ENCODE data around the gene ZFAND3. TPM values are rescaled to one million over a fixed set of nuclear protein-coding genes. Genes with fewer than 3 reads are reported as not detected.

The ZFAND3 gene
- total RNA-seq, 1 experiment from 2014 or later, result 22.2 TPM

DNA sequence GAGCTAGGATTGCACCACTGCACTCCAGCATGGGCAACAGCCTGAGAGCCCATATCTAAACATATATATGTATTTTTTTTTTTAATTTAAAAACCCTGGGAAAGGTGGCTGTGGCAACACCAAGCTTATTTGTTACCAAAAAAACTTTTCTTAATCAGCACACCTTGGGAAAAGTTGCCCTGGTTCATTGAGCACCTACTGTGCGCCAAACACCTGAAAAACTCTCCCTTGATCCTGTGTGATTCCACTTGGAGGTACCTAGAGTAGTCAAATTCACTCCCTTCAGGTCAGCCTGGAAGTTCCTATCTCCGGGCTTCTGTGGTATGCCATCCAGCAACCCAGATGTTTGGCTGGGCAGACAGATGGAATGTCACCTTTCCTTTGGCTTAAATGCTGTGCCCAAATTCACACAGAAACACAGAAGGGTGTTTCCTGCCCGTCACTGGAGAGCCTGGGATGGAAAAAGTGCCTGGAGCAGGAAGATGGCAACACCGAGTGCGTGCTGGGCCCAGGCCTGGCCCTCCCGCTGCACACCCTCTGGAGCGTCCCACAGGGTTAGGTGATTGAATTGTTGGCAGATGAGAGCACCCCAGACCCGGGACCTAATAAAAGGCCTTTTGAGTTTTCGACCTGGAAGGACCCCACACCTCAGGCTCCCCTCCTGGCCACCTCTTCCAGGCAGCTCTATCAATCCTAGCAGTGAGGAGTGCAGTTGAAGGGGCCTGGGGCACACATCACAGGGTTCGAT, 337.5 kb downstream of the ZFAND3 start:
- Histone ChIP-seq H3K4me2 (ENCODE audit: low read length) (no peak overlapping the region), H3K9me3 (ENCODE audit: low read length) (no peaks in the 10 kb centered on the region), H4K20me1 (ENCODE audit: low read length) (no peaks in the 10 kb centered on the region), H3K9me2 (replicated peaks; ENCODE audit: low read length) (no peaks in the 10 kb centered on the region), H3K79me2 (ENCODE audit: low read length) (no peaks in the 10 kb centered on the region), H3K9ac (ENCODE audit: low read length) (no peak overlapping the region), H3K4me3 (ENCODE audit: low read length) (no peak overlapping the region), H2AFZ (ENCODE audit: low read length) (no peak overlapping the region), H3K4me1 (ENCODE audit: insufficient read depth, low read length) (peaks cover 23% of the 10 kb centered on the region), H3K27ac (ENCODE audit: low read length) (no peak overlapping the region), H3K27me3 (ENCODE audit: low read length) (no peaks in the 10 kb centered on the region), H3F3A (ENCODE audit: low read length, unreplicated experiment) (no peaks in the 10 kb centered on the region), H3K36me3 (ENCODE audit: low read depth, low read length) (no peaks in the 10 kb centered on the region)
- DNase-seq, result no peak
- ChIA-PET CTCF (no interaction called here), POLR2A (ENCODE audit: unreplicated experiment) (no interaction called here)
- no TSS peak for BruUV-seq (replicated peaks)
- TF ChIP-seq EZH2 (IDR thresholded peaks at IDR 0.05; ENCODE audit: low read length, unreplicated experiment) (no peak), EZH2phosphoT487 (IDR thresholded peaks at IDR 0.05; ENCODE audit: borderline replicate concordance, low read length) (no peak)
- TF ChIP-seq, protein P1, sequence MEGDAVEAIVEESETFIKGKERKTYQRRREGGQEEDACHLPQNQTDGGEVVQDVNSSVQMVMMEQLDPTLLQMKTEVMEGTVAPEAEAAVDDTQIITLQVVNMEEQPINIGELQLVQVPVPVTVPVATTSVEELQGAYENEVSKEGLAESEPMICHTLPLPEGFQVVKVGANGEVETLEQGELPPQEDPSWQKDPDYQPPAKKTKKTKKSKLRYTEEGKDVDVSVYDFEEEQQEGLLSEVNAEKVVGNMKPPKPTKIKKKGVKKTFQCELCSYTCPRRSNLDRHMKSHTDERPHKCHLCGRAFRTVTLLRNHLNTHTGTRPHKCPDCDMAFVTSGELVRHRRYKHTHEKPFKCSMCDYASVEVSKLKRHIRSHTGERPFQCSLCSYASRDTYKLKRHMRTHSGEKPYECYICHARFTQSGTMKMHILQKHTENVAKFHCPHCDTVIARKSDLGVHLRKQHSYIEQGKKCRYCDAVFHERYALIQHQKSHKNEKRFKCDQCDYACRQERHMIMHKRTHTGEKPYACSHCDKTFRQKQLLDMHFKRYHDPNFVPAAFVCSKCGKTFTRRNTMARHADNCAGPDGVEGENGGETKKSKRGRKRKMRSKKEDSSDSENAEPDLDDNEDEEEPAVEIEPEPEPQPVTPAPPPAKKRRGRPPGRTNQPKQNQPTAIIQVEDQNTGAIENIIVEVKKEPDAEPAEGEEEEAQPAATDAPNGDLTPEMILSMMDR (conservative IDR thresholded peaks at IDR 0.05; ENCODE audit: low read depth, low read length), result no peak
- ATAC-seq, result no peak
- intact Hi-C loops (cut with micrococcal nuclease), result loop anchor here (10.0 kb wide), 1 partner anchor 338 kb away; no protein-coding TSS in a partner anchor

DNA sequence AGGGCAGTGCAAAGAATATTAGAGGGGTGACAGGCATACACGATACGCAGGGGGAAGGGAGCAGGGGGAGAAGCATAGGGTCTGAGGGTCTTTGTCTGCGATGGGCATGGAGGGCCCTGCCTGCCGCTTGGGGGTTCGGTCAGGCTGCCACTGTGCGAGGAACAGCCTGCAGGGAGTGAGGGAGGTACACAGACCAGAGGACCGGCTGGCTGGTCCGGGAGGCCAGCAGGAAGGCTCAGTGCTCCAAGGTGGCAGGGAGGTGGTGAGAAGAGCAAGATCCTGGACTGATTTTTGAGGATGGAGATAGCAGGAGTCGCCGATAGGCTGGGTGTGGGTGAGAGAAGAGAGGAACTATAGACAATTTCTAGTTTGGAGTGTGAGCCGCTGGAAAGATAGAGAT, 338.4 kb downstream of the ZFAND3 start:
- no peaks in the 10 kb centered on the region for H3K79me2 ChIP-seq (ENCODE audit: low read length)
- TF ChIP-seq, protein P1 (conservative IDR thresholded peaks at IDR 0.05; ENCODE audit: low read depth, low read length), result no peak
- no peak for TF ChIP-seq EZH2phosphoT487 (IDR thresholded peaks at IDR 0.05; ENCODE audit: borderline replicate concordance, low read length)
- TF ChIP-seq EZH2 (IDR thresholded peaks at IDR 0.05; ENCODE audit: low read length, unreplicated experiment), result no peak
- POLR2A ChIA-PET (ENCODE audit: unreplicated experiment), result no interaction called here
- no peaks in the 10 kb centered on the region for H4K20me1 ChIP-seq (ENCODE audit: low read length)
- H3K27ac ChIP-seq (ENCODE audit: low read length), result no peak overlapping the region
- no peaks in the 10 kb centered on the region for H3F3A ChIP-seq (ENCODE audit: low read length, unreplicated experiment)
- no TSS peak for BruUV-seq (replicated peaks)
- H3K4me3 ChIP-seq (ENCODE audit: low read length), result no peak overlapping the region
- CTCF ChIA-PET, result no interaction called here
- intact Hi-C loops (cut with micrococcal nuclease), result loop anchor here (10.0 kb wide), 1 partner anchor 337 kb away; no protein-coding TSS in a partner anchor
- H3K9ac ChIP-seq (ENCODE audit: low read length), result no peak overlapping the region
- H3K9me3 ChIP-seq (ENCODE audit: low read length), result no peaks in the 10 kb centered on the region
- no peaks in the 10 kb centered on the region for H3K27me3 ChIP-seq (ENCODE audit: low read length)
- ATAC-seq (no peak), DNase-seq (no peak)
- no peak overlapping the region for H2AFZ ChIP-seq (ENCODE audit: low read length)
- no peaks in the 10 kb centered on the region for H3K36me3 ChIP-seq (ENCODE audit: low read depth, low read length)
- peaks cover 23% of the 10 kb centered on the region for H3K4me1 ChIP-seq (ENCODE audit: insufficient read depth, low read length)
- no peaks in the 10 kb centered on the region for H3K9me2 ChIP-seq (replicated peaks; ENCODE audit: low read length)
- no peak overlapping the region for H3K4me2 ChIP-seq (ENCODE audit: low read length)

DNA sequence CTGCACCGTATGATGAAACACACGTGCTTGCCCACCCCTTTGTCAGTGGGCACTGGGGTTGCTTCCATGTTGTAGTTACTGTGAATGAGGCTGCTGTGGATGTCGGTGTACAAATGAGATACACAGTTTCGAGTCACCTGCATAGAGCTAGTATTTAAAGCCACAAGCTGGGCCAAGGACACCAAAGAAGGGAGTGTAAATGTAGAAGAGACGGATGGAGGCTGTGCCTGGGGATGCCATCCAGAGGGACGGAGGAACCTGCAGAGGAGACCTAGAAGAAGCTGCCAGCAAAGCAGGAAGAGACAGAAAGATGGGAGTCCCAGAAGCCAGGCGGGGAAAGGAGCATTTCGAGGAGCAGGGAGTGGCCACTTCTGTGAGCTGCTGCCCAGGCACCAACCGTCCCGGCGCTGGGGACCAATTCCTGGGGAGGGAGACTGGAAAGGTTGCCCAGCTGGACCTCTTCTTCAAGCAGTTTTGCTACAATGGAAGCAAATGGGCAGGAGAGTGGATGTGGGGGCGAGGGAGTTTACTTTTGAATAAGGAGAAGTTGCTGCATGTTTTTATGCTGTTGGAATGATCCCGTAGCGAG, 339.3 kb downstream of the ZFAND3 start:
- Histone ChIP-seq H3K27ac (ENCODE audit: low read length) (no peak overlapping the region), H3K79me2 (ENCODE audit: low read length) (no peaks in the 10 kb centered on the region), H3F3A (ENCODE audit: low read length, unreplicated experiment) (no peaks in the 10 kb centered on the region), H3K27me3 (ENCODE audit: low read length) (no peaks in the 10 kb centered on the region), H3K36me3 (ENCODE audit: low read depth, low read length) (no peaks in the 10 kb centered on the region), H3K9me3 (ENCODE audit: low read length) (no peaks in the 10 kb centered on the region), H3K9me2 (replicated peaks; ENCODE audit: low read length) (no peaks in the 10 kb centered on the region), H3K4me1 (ENCODE audit: insufficient read depth, low read length) (peaks cover 23% of the 10 kb centered on the region), H3K4me3 (ENCODE audit: low read length) (no peak overlapping the region), H3K9ac (ENCODE audit: low read length) (no peak overlapping the region), H2AFZ (ENCODE audit: low read length) (no peak overlapping the region), H3K4me2 (ENCODE audit: low read length) (no peak overlapping the region), H4K20me1 (ENCODE audit: low read length) (no peaks in the 10 kb centered on the region)
- BruUV-seq (replicated peaks), result no TSS peak
- intact Hi-C loops (cut with micrococcal nuclease), result loop anchor here (10.0 kb wide), 1 partner anchor 336 kb away; no protein-coding TSS in a partner anchor
- DNase-seq (no peak), ATAC-seq (no peak)
- TF ChIP-seq, protein P1 (conservative IDR thresholded peaks at IDR 0.05; ENCODE audit: low read depth, low read length), result no peak
- TF ChIP-seq EZH2phosphoT487 (IDR thresholded peaks at IDR 0.05; ENCODE audit: borderline replicate concordance, low read length) (no peak), EZH2 (IDR thresholded peaks at IDR 0.05; ENCODE audit: low read length, unreplicated experiment) (no peak)
- POLR2A ChIA-PET (ENCODE audit: unreplicated experiment), result no interaction called here
- CTCF ChIA-PET, result no interaction called here

Data from PC-3 (cell line).